HG03280 (cell line): Measurements from ENCODE around the gene SPRR4.
"Not testable (repeated sequence)": the region's sequence is repeated elsewhere in the genome, so short reads cannot be mapped to it uniquely, and the experiment has no call there.

Experiments
- ATAC-seq: cut with Tn5 transposase; IDR thresholded peaks from one replicate; pipeline ENCODE4 v1.9.1; 2021; ENCODE audit warnings: mild to moderate bottlenecking, moderate library complexity; ENCODE audit not compliant: unreplicated experiment

The SPRR4 gene

DNA sequence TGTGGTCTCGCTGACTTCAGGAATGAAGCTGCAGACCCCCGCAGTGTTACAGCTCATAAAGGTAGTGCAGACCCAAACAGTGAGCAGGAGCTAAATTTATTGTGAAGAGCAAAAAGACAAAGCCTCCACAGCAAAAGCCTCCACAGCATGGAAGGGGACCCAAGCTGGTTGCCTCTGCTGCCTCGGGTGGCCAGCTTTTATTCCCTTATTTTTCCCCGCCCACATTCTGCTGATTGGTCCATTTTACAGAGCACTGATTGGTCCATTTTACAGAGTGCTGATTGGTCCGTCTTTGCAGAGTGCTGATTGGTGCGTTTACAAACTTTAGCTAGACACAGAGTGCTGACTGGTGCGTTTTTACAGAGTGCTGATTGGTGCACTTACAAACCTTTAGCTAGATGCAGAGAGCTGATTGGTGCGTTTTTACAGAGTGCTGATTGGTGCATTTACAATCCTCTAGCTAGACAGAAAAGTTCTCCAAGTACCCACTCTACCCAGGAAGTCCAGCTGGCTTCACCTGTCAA lies 40.8 kb downstream of the SPRR4 start:
- ATAC-seq, result not testable (repeated sequence)

DNA sequence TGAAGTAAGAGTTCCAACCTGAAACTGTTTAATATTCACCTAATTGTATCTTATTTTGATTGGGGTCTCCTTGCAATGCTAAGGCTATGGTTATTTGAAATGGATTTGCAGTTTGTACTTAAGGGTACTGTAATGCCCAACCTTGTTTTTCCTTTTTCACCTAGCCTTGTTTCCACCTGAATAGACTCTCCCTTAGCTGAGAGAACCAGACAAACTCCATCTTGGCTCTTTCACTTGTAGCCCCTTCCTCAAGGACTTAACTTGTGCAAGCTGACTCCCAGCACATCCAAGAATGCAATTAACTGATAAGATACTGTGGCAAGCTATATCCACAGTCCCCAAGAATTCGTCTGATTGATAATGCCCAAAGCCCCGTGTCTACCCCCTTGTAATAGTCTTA lies 51.4 kb downstream of the SPRR4 start:
- not testable (repeated sequence) for ATAC-seq
